ENCODE data around the gene IL16. TPM values are rescaled to one million over a fixed set of nuclear protein-coding genes. Genes with fewer than 3 reads are reported as not detected.
"Not testable (repeated sequence)": the region's sequence is repeated elsewhere in the genome, so short reads cannot be mapped to it uniquely, and the experiment has no call there.

IL16 gene
- polyA plus RNA-seq, 3 donors, result 2.4 to 12.6 (median 9.3) TPM

- 69 to 85% (median 79%) methylated on average over 8 of the region's 8 CpGs for WGBS, 3 donors
- no peak overlapping the region for H3K27ac ChIP-seq (ENCODE audit: low read depth, low read length)
Measured at GRCh38 chr15:81195339-81195864, 1.3 kb upstream of the IL16 start.

GRCh38 chr15:81197255-81197630 lies 564 bp downstream of the IL16 start:
- WGBS, 3 donors, result 88 to 93% (median 89%) methylated on average over 7 of the region's 7 CpGs
- H3K27ac ChIP-seq (ENCODE audit: low read depth, low read length), result no peak overlapping the region

- WGBS, 3 donors, result 76 to 82% (median 82%) methylated on average over 7 of the region's 7 CpGs
Measured at GRCh38 chr15:81197688-81198281, 1.1 kb downstream of the IL16 start.

GRCh38 chr15:81199031-81199779 lies 2.5 kb downstream of the IL16 start:
- H3K27ac ChIP-seq (ENCODE audit: low read depth, low read length), result no peak overlapping the region
- 76 to 85% (median 84%) methylated on average over 11 of the region's 11 CpGs for WGBS, 3 donors

More at GRCh38 chr15:81197688-81198281, 1.1 kb downstream of the IL16 start:
- H3K27ac ChIP-seq (ENCODE audit: low read depth, low read length), result no peak overlapping the region

GRCh38 chr15:81206018-81206417 lies 9.3 kb downstream of the IL16 start:
- WGBS, 3 donors, result 91 to 99% (median 92%) methylated on average over 3 of the region's 3 CpGs
- H3K27ac ChIP-seq (ENCODE audit: low read depth, low read length), result no peak overlapping the region

- WGBS, 3 donors, result 76 to 87% (median 86%) methylated on average over 1 of the region's 1 CpG
Measured at GRCh38 chr15:81207987-81208386, 11.3 kb downstream of the IL16 start.

GRCh38 chr15:81209635-81210034 lies 13.0 kb downstream of the IL16 start:
- 67 to 74% (median 73%) methylated on average over 5 of the region's 5 CpGs for WGBS, 3 donors
- no peak overlapping the region for H3K27ac ChIP-seq (ENCODE audit: low read depth, low read length)

More at GRCh38 chr15:81207987-81208386, 11.3 kb downstream of the IL16 start:
- H3K27ac ChIP-seq (ENCODE audit: low read depth, low read length), result not testable (repeated sequence)

- H3K27ac ChIP-seq (ENCODE audit: low read depth, low read length), result no peak overlapping the region
- WGBS, 3 donors, result 72 to 89% (median 83%) methylated on average over 4 of the region's 4 CpGs
Measured at GRCh38 chr15:81211376-81211775, 14.7 kb downstream of the IL16 start.

GRCh38 chr15:81213982-81214381 lies 17.3 kb downstream of the IL16 start:
- H3K27ac ChIP-seq (ENCODE audit: low read depth, low read length), result no peak overlapping the region

- WGBS, 3 donors, result 83 to 93% (median 85%) methylated on average over 2 of the region's 2 CpGs
- H3K27ac ChIP-seq (ENCODE audit: low read depth, low read length), result no peak overlapping the region
Measured at GRCh38 chr15:81215531-81215930, 18.9 kb downstream of the IL16 start.

- no peak overlapping the region for H3K27ac ChIP-seq (ENCODE audit: low read depth, low read length)
Measured at GRCh38 chr15:81215983-81216382, 19.3 kb downstream of the IL16 start.

GRCh38 chr15:81216422-81216821 lies 19.7 kb downstream of the IL16 start:
- H3K27ac ChIP-seq (ENCODE audit: low read depth, low read length), result no peak overlapping the region
- 76 to 91% (median 88%) methylated on average over 3 of the region's 3 CpGs for WGBS, 3 donors

More at GRCh38 chr15:81215983-81216382, 19.3 kb downstream of the IL16 start:
- WGBS, 3 donors, result 62 to 88% (median 65%) methylated on average over 2 of the region's 2 CpGs

GRCh38 chr15:81221449-81221848 lies 24.8 kb downstream of the IL16 start:
- no peak overlapping the region for H3K27ac ChIP-seq (ENCODE audit: low read depth, low read length)
- WGBS, 3 donors, result 24 to 71% (median 29%) methylated on average over 1 of the region's 1 CpG

GRCh38 chr15:81222007-81222406 lies 25.3 kb downstream of the IL16 start:
- WGBS, 3 donors, result 81 to 93% (median 87%) methylated on average over 3 of the region's 3 CpGs
- no peak overlapping the region for H3K27ac ChIP-seq (ENCODE audit: low read depth, low read length)

GRCh38 chr15:81223346-81223971 lies 26.8 kb downstream of the IL16 start:
- no peak overlapping the region for H3K27ac ChIP-seq (ENCODE audit: low read depth, low read length)
- 66 to 87% (median 85%) methylated on average over 2 of the region's 2 CpGs for WGBS, 3 donors

- WGBS, 3 donors, result 89 to 97% (median 96%) methylated on average over 1 of the region's 1 CpG
- H3K27ac ChIP-seq (ENCODE audit: low read depth, low read length), result no peak overlapping the region
Measured at GRCh38 chr15:81224232-81224631, 27.6 kb downstream of the IL16 start.

GRCh38 chr15:81225161-81225671 lies 28.5 kb downstream of the IL16 start:
- H3K27ac ChIP-seq (ENCODE audit: low read depth, low read length), result no peak overlapping the region
- WGBS, 3 donors, result 54 to 75% (median 64%) methylated on average over 10 of the region's 10 CpGs

- H3K27ac ChIP-seq (ENCODE audit: low read depth, low read length), result no peak overlapping the region
- WGBS, 3 donors, result 79 to 96% (median 96%) methylated on average over 5 of the region's 5 CpGs
Measured at GRCh38 chr15:81227716-81228115, 31.0 kb downstream of the IL16 start.

- H3K27ac ChIP-seq (ENCODE audit: low read depth, low read length), result no peak overlapping the region
- WGBS, 3 donors, result 33 to 57% (median 35%) methylated on average over 3 of the region's 3 CpGs
Measured at GRCh38 chr15:81229586-81229985, 32.9 kb downstream of the IL16 start.
